ENCODE measurements around the gene INSYN2B.

INSYN2B gene

DNA sequence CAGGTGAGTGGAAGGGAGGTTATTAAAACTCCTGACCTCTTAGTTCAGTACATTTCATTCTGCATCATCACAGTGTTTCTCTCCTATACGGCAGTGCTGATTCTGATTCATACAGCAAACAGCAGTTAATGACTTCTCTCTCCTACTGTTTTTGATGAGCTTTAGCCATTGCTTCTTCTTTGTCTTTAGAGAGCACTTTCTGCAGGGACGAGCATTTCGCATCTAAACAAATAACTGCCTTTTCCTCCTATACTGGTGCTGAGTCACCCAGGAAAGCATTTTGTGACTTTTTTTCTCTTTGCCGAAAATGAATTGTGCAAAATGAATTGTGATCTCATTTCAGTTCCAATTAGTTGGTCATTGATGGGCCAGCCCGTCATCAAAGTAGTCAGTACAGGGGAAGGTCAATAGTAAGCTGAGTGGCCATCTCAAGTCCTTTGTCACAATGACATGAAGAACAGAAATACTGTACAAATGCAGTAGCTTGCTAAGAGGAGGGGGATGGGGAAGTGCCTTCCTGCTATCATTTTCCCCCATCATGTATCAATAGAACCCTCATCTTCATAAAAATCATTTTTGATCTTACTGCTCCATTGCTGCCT is 98.5 kb downstream of the INSYN2B start:
- Histone ChIP-seq H2AFZ (ENCODE audit: low read length) (no peak overlapping the region), H3K4ac (ENCODE audit: low read length) (no peak overlapping the region), H3K4me1 (ENCODE audit: control insufficient read depth in 2 of 2, insufficient read depth in 1 of 2, low read depth in 1 of 2, low read length in 2 of 2) (peaks cover 0 to 2% of the 10 kb centered on the region in 2 donors), H3K27ac (replicated peaks; ENCODE audit: low read length) (no peak overlapping the region), H3K9ac (ENCODE audit: low read depth, low read length, poor library complexity) (no peak overlapping the region), H3K18ac (ENCODE audit: low read length) (no peak overlapping the region), H3K27me3 (ENCODE audit: control insufficient read depth in 3 of 3, insufficient read depth in 3 of 3, low read depth in 1 of 3, low read length in 3 of 3) (no peaks in the 10 kb centered on the region), H2BK12ac (ENCODE audit: low read length) (no peak overlapping the region), H2BK5ac (ENCODE audit: low read length) (no peak overlapping the region), H4K91ac (ENCODE audit: low read depth, low read length, poor library complexity) (no peak overlapping the region), H3K4me3 (ENCODE audit: low read length in 2 of 2) (no peak overlapping the region), H3K4me2 (ENCODE audit: insufficient read depth, low read length, poor library complexity, severe bottlenecking) (no peak overlapping the region), H2BK120ac (ENCODE audit: low read depth, low read length) (no peak overlapping the region), H2AK5ac (ENCODE audit: low read depth, low read length) (no peak overlapping the region), H4K8ac (ENCODE audit: low read depth, low read length) (no peak overlapping the region), H3K23ac (ENCODE audit: low read depth, low read length, poor library complexity) (no peak overlapping the region), H3K36me3 (replicated peaks in 1 of 2; ENCODE audit: control insufficient read depth in 2 of 2, insufficient read depth in 2 of 2, low read length in 2 of 2) (no peaks in the 10 kb centered on the region), H3K14ac (ENCODE audit: low read length) (no peak overlapping the region), H2BK15ac (ENCODE audit: low read length) (no peak overlapping the region), H3K79me1 (ENCODE audit: low read depth, low read length) (no peaks in the 10 kb centered on the region), H3K9me3 (replicated peaks in 1 of 2; ENCODE audit: control insufficient read depth in 2 of 2, insufficient read depth in 1 of 2, low read depth in 1 of 2, low read length in 2 of 2) (no peaks in the 10 kb centered on the region)
- WGBS, 2 donors (ENCODE audit: extremely low coverage in 2 of 2, insufficient read length in 2 of 2, insufficient replicate concordance in 1 of 2): no CpG with 5 or more reads among the region's 5 CpGs
- DNase-seq (ENCODE audit: low spot score): no peak

DNA sequence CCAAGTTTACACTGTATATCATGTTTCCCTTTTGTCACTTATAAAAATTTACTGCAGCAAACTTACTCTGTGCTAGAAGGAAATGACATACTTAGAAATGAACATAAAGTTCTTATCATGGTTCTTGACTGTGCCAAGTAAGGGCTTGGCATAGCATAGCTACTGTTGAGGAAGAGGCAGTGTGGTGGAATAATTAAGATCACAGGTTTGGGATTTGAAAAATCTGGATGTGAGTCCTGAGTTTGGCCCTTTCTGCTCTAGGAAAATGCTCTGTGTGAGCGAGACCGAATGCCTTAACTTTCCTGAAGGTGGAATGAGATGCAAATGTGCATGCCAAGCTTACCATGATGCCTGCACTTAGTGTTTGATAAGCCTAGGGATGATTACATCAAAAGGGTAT is 99.5 kb downstream of the INSYN2B start:
- Histone ChIP-seq H3K4me1 (ENCODE audit: control insufficient read depth in 2 of 2, insufficient read depth in 1 of 2, low read depth in 1 of 2, low read length in 2 of 2) (peaks cover 0 to 2% of the 10 kb centered on the region in 2 donors), H2BK15ac (ENCODE audit: low read length) (no peak overlapping the region), H2BK5ac (ENCODE audit: low read length) (no peak overlapping the region), H3K79me1 (ENCODE audit: low read depth, low read length) (no peaks in the 10 kb centered on the region), H3K9me3 (replicated peaks in 1 of 2; ENCODE audit: control insufficient read depth in 2 of 2, insufficient read depth in 1 of 2, low read depth in 1 of 2, low read length in 2 of 2) (no peaks in the 10 kb centered on the region), H3K18ac (ENCODE audit: low read length) (no peak overlapping the region), H3K36me3 (replicated peaks in 1 of 2; ENCODE audit: control insufficient read depth in 2 of 2, insufficient read depth in 2 of 2, low read length in 2 of 2) (no peaks in the 10 kb centered on the region), H3K27me3 (ENCODE audit: control insufficient read depth in 3 of 3, insufficient read depth in 3 of 3, low read depth in 1 of 3, low read length in 3 of 3) (no peaks in the 10 kb centered on the region), H3K9ac (ENCODE audit: low read depth, low read length, poor library complexity) (no peak overlapping the region), H3K27ac (replicated peaks; ENCODE audit: low read length) (no peak overlapping the region), H3K14ac (ENCODE audit: low read length) (no peak overlapping the region), H3K23ac (ENCODE audit: low read depth, low read length, poor library complexity) (no peak overlapping the region), H2AFZ (ENCODE audit: low read length) (no peak overlapping the region), H2AK5ac (ENCODE audit: low read depth, low read length) (no peak overlapping the region), H3K4me3 (ENCODE audit: low read length in 2 of 2) (no peak overlapping the region), H4K8ac (ENCODE audit: low read depth, low read length) (no peak overlapping the region), H2BK12ac (ENCODE audit: low read length) (no peak overlapping the region), H4K91ac (ENCODE audit: low read depth, low read length, poor library complexity) (no peak overlapping the region), H3K4me2 (ENCODE audit: insufficient read depth, low read length, poor library complexity, severe bottlenecking) (no peak overlapping the region), H3K4ac (ENCODE audit: low read length) (no peak overlapping the region), H2BK120ac (ENCODE audit: low read depth, low read length) (no peak overlapping the region)
- DNase-seq (ENCODE audit: low spot score): no peak
- no CpG with 5 or more reads among the region's 2 CpGs for WGBS, 2 donors (ENCODE audit: extremely low coverage in 2 of 2, insufficient read length in 2 of 2, insufficient replicate concordance in 1 of 2)

DNA sequence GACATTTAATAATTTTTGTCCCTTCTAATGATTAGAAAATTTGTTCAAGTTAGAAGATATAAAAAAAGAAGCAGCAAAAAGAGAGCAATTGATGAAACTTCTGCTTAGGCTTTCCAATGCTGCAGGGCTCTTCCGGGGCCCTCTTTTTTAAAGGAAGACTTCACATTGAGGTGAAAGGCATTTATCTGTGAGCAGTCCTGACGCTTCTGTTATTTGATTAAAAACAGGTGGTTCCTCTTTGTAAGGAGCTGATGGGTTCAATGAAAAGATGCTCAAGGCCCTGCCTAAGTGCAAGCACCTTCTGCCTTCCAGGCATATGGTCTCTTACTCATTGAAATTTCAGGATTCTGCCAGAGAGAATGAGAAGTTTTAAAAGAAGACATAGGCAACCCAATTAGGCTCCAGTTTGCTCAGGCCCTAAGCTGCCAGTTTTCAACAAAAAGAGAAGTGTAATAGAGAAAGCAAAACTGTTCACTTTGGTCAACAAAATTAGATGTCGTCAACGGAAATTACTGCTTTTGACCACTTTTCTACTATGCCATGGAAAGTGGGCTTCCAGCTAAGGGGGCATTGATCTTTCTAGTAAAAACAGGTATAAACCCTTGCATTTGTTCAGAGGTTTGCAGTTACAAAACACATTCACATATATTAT is 100.2 kb downstream of the INSYN2B start:
- Histone ChIP-seq H3K9me3 (replicated peaks in 1 of 2; ENCODE audit: control insufficient read depth in 2 of 2, insufficient read depth in 1 of 2, low read depth in 1 of 2, low read length in 2 of 2) (no peaks in the 10 kb centered on the region), H3K27ac (replicated peaks; ENCODE audit: low read length) (no peak overlapping the region), H2AFZ (ENCODE audit: low read length) (no peak overlapping the region), H3K18ac (ENCODE audit: low read length) (no peak overlapping the region), H4K91ac (ENCODE audit: low read depth, low read length, poor library complexity) (no peak overlapping the region), H3K27me3 (ENCODE audit: control insufficient read depth in 3 of 3, insufficient read depth in 3 of 3, low read depth in 1 of 3, low read length in 3 of 3) (no peaks in the 10 kb centered on the region), H3K4ac (ENCODE audit: low read length) (no peak overlapping the region), H2BK15ac (ENCODE audit: low read length) (no peak overlapping the region), H4K8ac (ENCODE audit: low read depth, low read length) (no peak overlapping the region), H3K9ac (ENCODE audit: low read depth, low read length, poor library complexity) (no peak overlapping the region), H3K36me3 (replicated peaks in 1 of 2; ENCODE audit: control insufficient read depth in 2 of 2, insufficient read depth in 2 of 2, low read length in 2 of 2) (no peaks in the 10 kb centered on the region), H3K23ac (ENCODE audit: low read depth, low read length, poor library complexity) (no peak overlapping the region), H3K4me1 (ENCODE audit: control insufficient read depth in 2 of 2, insufficient read depth in 1 of 2, low read depth in 1 of 2, low read length in 2 of 2) (peaks cover 0 to 2% of the 10 kb centered on the region in 2 donors), H3K4me3 (ENCODE audit: low read length in 2 of 2) (no peak overlapping the region), H2BK120ac (ENCODE audit: low read depth, low read length) (no peak overlapping the region), H3K79me1 (ENCODE audit: low read depth, low read length) (no peaks in the 10 kb centered on the region), H3K14ac (ENCODE audit: low read length) (no peak overlapping the region), H3K4me2 (ENCODE audit: insufficient read depth, low read length, poor library complexity, severe bottlenecking) (no peak overlapping the region), H2BK5ac (ENCODE audit: low read length) (no peak overlapping the region), H2BK12ac (ENCODE audit: low read length) (no peak overlapping the region), H2AK5ac (ENCODE audit: low read depth, low read length) (no peak overlapping the region)
- no CpG with 5 or more reads among the region's 4 CpGs for WGBS, 2 donors (ENCODE audit: extremely low coverage in 2 of 2, insufficient read length in 2 of 2, insufficient replicate concordance in 1 of 2)
- DNase-seq (ENCODE audit: low spot score): no peak

DNA sequence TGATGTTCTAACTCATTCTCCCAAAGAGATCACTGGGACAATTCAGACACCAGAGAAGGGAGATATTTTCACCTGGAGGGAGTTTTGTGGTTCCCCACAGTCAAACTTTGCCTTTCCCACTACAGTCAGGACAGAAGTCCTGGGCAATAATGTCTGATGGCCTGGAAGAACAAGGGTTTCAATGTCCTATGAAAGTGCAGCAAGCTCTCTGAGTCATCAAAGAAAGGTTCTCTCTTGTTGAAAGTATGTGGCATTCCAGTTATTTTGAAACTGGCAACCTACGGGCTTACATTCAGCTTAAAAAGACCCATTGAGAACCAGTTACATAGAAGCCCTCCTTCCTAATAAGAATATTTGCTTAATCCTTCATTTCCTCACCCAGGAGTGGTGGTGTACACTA is 103.9 kb downstream of the INSYN2B start:
- H3K23ac ChIP-seq (ENCODE audit: low read depth, low read length, poor library complexity): no peak overlapping the region
- no peak overlapping the region for H4K8ac ChIP-seq (ENCODE audit: low read depth, low read length)
- H3K27ac ChIP-seq (replicated peaks; ENCODE audit: low read length): no peak overlapping the region
- no peaks in the 10 kb centered on the region for H3K27me3 ChIP-seq (ENCODE audit: control insufficient read depth in 3 of 3, insufficient read depth in 3 of 3, low read depth in 1 of 3, low read length in 3 of 3)
- H2BK5ac ChIP-seq (ENCODE audit: low read length): no peak overlapping the region
- no peak overlapping the region for H3K4me3 ChIP-seq (ENCODE audit: low read length in 2 of 2)
- H3K4me1 ChIP-seq (ENCODE audit: control insufficient read depth in 2 of 2, insufficient read depth in 1 of 2, low read depth in 1 of 2, low read length in 2 of 2): no peaks in the 10 kb centered on the region
- no peak overlapping the region for H2AFZ ChIP-seq (ENCODE audit: low read length)
- H3K14ac ChIP-seq (ENCODE audit: low read length): no peak overlapping the region
- no peak overlapping the region for H2BK12ac ChIP-seq (ENCODE audit: low read length)
- DNase-seq (ENCODE audit: low spot score): no peak
- no peak overlapping the region for H4K91ac ChIP-seq (ENCODE audit: low read depth, low read length, poor library complexity)
- H3K4ac ChIP-seq (ENCODE audit: low read length): no peak overlapping the region
- no peaks in the 10 kb centered on the region for H3K79me1 ChIP-seq (ENCODE audit: low read depth, low read length)
- no peak overlapping the region for H3K9ac ChIP-seq (ENCODE audit: low read depth, low read length, poor library complexity)
- H3K4me2 ChIP-seq (ENCODE audit: insufficient read depth, low read length, poor library complexity, severe bottlenecking): no peak overlapping the region
- H3K36me3 ChIP-seq (replicated peaks in 1 of 2; ENCODE audit: control insufficient read depth in 2 of 2, insufficient read depth in 2 of 2, low read length in 2 of 2): no peaks in the 10 kb centered on the region
- no peaks in the 10 kb centered on the region for H3K9me3 ChIP-seq (replicated peaks in 1 of 2; ENCODE audit: control insufficient read depth in 2 of 2, insufficient read depth in 1 of 2, low read depth in 1 of 2, low read length in 2 of 2)
- no CpG with 5 or more reads among the region's 1 CpG for WGBS, 2 donors (ENCODE audit: extremely low coverage in 2 of 2, insufficient read length in 2 of 2, insufficient replicate concordance in 1 of 2)
- H2BK15ac ChIP-seq (ENCODE audit: low read length): no peak overlapping the region
- H2AK5ac ChIP-seq (ENCODE audit: low read depth, low read length): no peak overlapping the region
- no peak overlapping the region for H3K18ac ChIP-seq (ENCODE audit: low read length)
- no peak overlapping the region for H2BK120ac ChIP-seq (ENCODE audit: low read depth, low read length)

Measured in neuronal stem cell (in vitro differentiated cells).